CD4-positive, alpha-beta memory T cell (primary cell): ENCODE results near the gene PPTC7. TPM values are rescaled to one million over a fixed set of nuclear protein-coding genes. Genes with fewer than 3 reads are reported as not detected.
"Not testable (repeated sequence)": the region's sequence is repeated elsewhere in the genome, so short reads cannot be mapped to it uniquely, and the experiment has no call there.

Source experiments
- CTCF ChIA-PET: fragments of 350-600 bp; sonication (Branson Sonifier 250); formaldehyde crosslinking; loops from one replicate; lab custom pipeline; 2021; ENCODE audit warnings: inconsistent platforms; ENCODE audit not compliant: partially characterized antibody; lab: Charles Lee
- POLR2A ChIA-PET: fragments of 350-600 bp; sonication (Branson Sonifier 250); formaldehyde crosslinking; loops from one replicate; lab custom pipeline; 2021; ENCODE audit not compliant: partially characterized antibody; lab: Charles Lee
- DNase-seq, 5 donors: peaks; one replicate each; pipeline versions ENCODE4 v3.0.0 to v3.0.0-alpha.2; 2020 to 2022; ENCODE audit warnings: mixed read lengths in 1 of 5
- H3K27ac ChIP-seq: one replicate; pipeline ENCODE4 v1.7.0; 2013; ENCODE audit warnings: low read depth, low read length
- H3K27me3 ChIP-seq: 2 replicates; pipeline ENCODE4 v1.7.0; 2013; ENCODE audit warnings: mild to moderate bottlenecking, low read length, moderate library complexity; ENCODE audit not compliant: insufficient read depth
- H3K36me3 ChIP-seq: 2 replicates; pipeline ENCODE4 v1.7.0; 2013; ENCODE audit warnings: mild to moderate bottlenecking, low read length, moderate library complexity; ENCODE audit not compliant: insufficient read depth
- H3K4me1 ChIP-seq: 2 replicates; pipeline ENCODE4 v1.7.0; 2013; ENCODE audit warnings: mild to moderate bottlenecking, low read length, moderate library complexity; ENCODE audit not compliant: insufficient read depth
- H3K4me3 ChIP-seq, 2 donors: one replicate each; pipeline ENCODE4 v1.7.0; 2013; ENCODE audit warnings: low read length in 2 of 2, mild to moderate bottlenecking in 1 of 2
- H3K9me3 ChIP-seq, 2 donors: one replicate each; pipeline ENCODE4 v1.7.0; 2013; ENCODE audit warnings: low read length in 2 of 2, control low read depth in 1 of 2; ENCODE audit not compliant: control insufficient read depth in 1 of 2
- H3K27ac Mint-ChIP-seq, 7 donors: one replicate each; pipeline ENCODE4 v1.8.0; 2020 to 2021; ENCODE audit warnings: mixed read lengths in 7 of 7, mild to moderate bottlenecking in 6 of 7, inconsistent platforms in 3 of 7, moderate library complexity in 3 of 7
- H3K27me3 Mint-ChIP-seq, 2 donors: one replicate each; pipeline ENCODE4 v1.8.0; 2020 to 2021; ENCODE audit warnings: mixed read lengths in 2 of 2
- H3K36me3 Mint-ChIP-seq, 2 donors: one replicate each; pipeline ENCODE4 v1.8.0; 2020 to 2021; ENCODE audit warnings: mixed read lengths in 2 of 2, inconsistent platforms in 1 of 2, mild to moderate bottlenecking in 1 of 2
- H3K4me1 Mint-ChIP-seq, 4 donors: one replicate each; pipeline ENCODE4 v1.8.0; 2020 to 2021; ENCODE audit warnings: mixed read lengths in 4 of 4, mild to moderate bottlenecking in 1 of 4
- H3K4me3 Mint-ChIP-seq, 8 donors: one replicate each; pipeline ENCODE4 v1.8.0; 2020 to 2021; ENCODE audit warnings: mixed read lengths in 8 of 8, mild to moderate bottlenecking in 7 of 8, moderate library complexity in 6 of 8, inconsistent platforms in 3 of 8
- H3K9me3 Mint-ChIP-seq, 8 donors: one replicate each; pipeline ENCODE4 v1.8.0; 2020 to 2021; ENCODE audit warnings: mixed read lengths in 8 of 8, mild to moderate bottlenecking in 5 of 8, inconsistent platforms in 3 of 8, moderate library complexity in 1 of 8
- intact Hi-C: fragments of 100-400 bp; cut with micrococcal nuclease; formaldehyde crosslinking; loops from one replicate; pipeline ENCODE4 v1.15.1; 2023
- polyA plus RNA-seq, 2 donors: library from polyadenylated mRNA; unstranded; fragments of 300-500 nt; fragmentation: Illumina TruSeq; gene quantifications; one replicate each; pipeline ENCODE4 v1.2.3, GENCODE V29; 2021
- total RNA-seq, 2 experiments: library from RNA; stranded (reverse); gene quantifications; one replicate each; pipeline ENCODE4 v1.2.3, GENCODE V29; 2021

Gene PPTC7
- total and polyA plus RNA-seq, 4 experiments from 2014 or later, result 4.7 to 35.6 (median 22.6) TPM

GRCh38 chr12:110563702-110564470 lies 19.2 kb downstream of the PPTC7 start:
- peak overlapping the region; percentile 2 to 98 (median 88) for H3K27ac Mint-ChIP-seq
- intact Hi-C loops, result loop anchor here (2.0 kb wide), 1 partner anchor 15 kb away; no protein-coding TSS in a partner anchor

DNA sequence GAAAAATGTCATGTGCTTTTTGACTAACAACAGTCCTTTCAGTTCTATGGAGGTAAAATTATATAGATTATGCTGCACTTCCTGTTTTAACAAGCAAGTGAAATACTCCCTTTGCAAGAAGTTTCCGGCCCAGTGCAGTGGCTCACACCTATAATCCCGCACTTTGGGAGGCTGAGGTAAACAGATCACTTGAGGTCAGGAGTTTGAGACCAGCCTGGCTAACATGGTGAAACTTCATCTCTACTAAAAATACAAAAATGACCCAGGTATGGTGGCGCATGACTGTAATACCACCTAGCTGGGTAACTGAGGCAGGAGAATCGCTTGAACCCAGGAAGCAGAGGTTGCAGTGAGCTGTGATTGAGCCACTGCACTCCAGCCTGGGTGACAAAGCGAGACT lies 20.7 kb downstream of the PPTC7 start:
- ChIA-PET POLR2A (interaction anchor here (1.0 to 2.8 kb wide), 6 partner anchors 13 to 127 kb away, joined by 3 to 12 read pairs (median 6); partner anchors contain the start of genes FAM216A and GPN3), CTCF (interaction anchor here (0.8 to 10.2 kb wide), 9 partner anchors 10 to 113 kb away, joined by 3 to 102 read pairs (median 4); partner anchors contain the start of genes ARPC3, FAM216A and GPN3)
- peak; percentile 43 to 76 (median 52) for DNase-seq
- H3K4me1 ChIP-seq, result peaks cover 78% of the 10 kb centered on the region
- Mint-ChIP-seq H3K27ac (peak overlapping the region; percentile 89 to 98 (median 95)), H3K36me3 (peaks cover 9 to 18% of the 10 kb centered on the region in 2 donors), H3K4me1 (peaks cover 48 to 81% (median 65%) of the 10 kb centered on the region in 4 donors), H3K4me3 (peak overlapping the region in 7 of 8 donors; percentile 55 to 84 (median 67))
- not testable (repeated sequence) for H3K27me3 ChIP-seq, H3K36me3 ChIP-seq, H3K4me3 ChIP-seq, H3K9me3 Mint-ChIP-seq, H3K27me3 Mint-ChIP-seq, H3K9me3 ChIP-seq
- peak overlapping the region; percentile 16 for H3K27ac ChIP-seq
- intact Hi-C loops, result loop anchor here (1.0 to 2.0 kb wide), 2 partner anchors 16 to 21 kb away; partner anchors contain the start of gene PPTC7

More at GRCh38 chr12:110563702-110564470, 19.2 kb downstream of the PPTC7 start:
- DNase-seq, result no peak
- H3K27me3 ChIP-seq, result no peaks in the 10 kb centered on the region
- Mint-ChIP-seq H3K4me3 (peak overlapping the region in 4 of 8 donors; percentile 7 to 40 (median 27)), H3K36me3 (peaks cover 0 to 10% of the 10 kb centered on the region in 2 donors), H3K27me3 (no peaks in the 10 kb centered on the region), H3K9me3 (peaks cover 0 to 4% (median under 1%) of the 10 kb centered on the region in 8 donors), H3K4me1 (peaks cover 46 to 80% (median 61%) of the 10 kb centered on the region in 4 donors)
- H3K4me1 ChIP-seq, result peaks cover 72% of the 10 kb centered on the region
- H3K36me3 ChIP-seq, result no peaks in the 10 kb centered on the region
- H3K4me3 ChIP-seq, result no peak overlapping the region
- no peaks in the 10 kb centered on the region for H3K9me3 ChIP-seq
- ChIA-PET POLR2A (interaction anchor here (0.6 to 2.0 kb wide), 7 partner anchors 14 to 181 kb away, joined by 3 to 7 read pairs (median 4); no protein-coding TSS in a partner anchor), CTCF (interaction anchor here (0.8 to 10.2 kb wide), 5 partner anchors 12 to 37 kb away, joined by 4 to 102 read pairs (median 9); no protein-coding TSS in a partner anchor)
- H3K27ac ChIP-seq, result no peak overlapping the region

DNA sequence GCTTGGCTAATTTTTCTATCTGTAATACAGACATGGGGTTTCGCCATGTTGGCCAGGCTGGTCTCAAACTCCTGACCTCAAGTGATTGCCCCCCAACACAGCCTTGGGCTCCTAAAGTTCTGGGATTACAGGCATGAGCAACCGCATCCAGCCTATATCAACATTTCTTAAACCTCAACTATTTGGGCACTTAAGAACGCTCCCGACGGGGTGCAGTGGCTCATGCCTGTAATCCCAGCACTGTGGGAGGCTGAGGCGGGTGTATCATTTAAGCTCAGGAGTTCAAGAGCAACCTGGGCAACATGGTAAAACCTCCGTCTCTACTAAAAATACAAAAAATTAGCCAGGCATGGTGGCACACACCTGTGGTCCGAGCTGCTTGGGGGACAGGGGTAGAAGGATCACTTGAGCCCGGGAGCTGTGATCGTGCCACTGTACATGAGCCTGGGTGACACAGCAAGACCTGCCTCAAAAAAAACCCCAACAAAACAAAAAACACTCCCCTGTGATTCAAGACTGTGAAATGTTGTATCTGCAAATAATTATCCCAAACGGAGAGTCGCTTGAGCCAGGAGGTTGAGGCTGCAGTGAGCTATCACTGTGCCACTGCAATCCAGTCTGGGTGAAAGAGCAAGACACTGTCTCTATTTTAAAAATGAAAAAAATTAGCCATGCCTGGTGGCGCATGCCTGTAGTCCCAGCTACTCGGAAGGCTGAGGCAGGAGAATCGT lies 21.5 kb downstream of the PPTC7 start:
- H3K27ac Mint-ChIP-seq, result peak overlapping the region; percentile 44 to 98 (median 88)
- Histone ChIP-seq H3K4me1 (peaks cover 77% of the 10 kb centered on the region), H3K9me3 (no peaks in the 10 kb centered on the region), H3K27me3 (no peaks in the 10 kb centered on the region), H3K27ac (no peak overlapping the region), H3K36me3 (no peaks in the 10 kb centered on the region), H3K4me3 (no peak overlapping the region)
- H3K27me3 Mint-ChIP-seq, result no peaks in the 10 kb centered on the region
- ChIA-PET CTCF (interaction anchor here (0.6 to 10.2 kb wide), 10 partner anchors 9 to 332 kb away, joined by 3 to 102 read pairs (median 4); partner anchors contain the start of genes ARPC3, FAM216A and GPN3), POLR2A (interaction anchor here (1.5 to 2.8 kb wide), 6 partner anchors 14 to 128 kb away, joined by 3 to 12 read pairs (median 6); no protein-coding TSS in a partner anchor)
- intact Hi-C loops, result loop anchor here (1.0 to 2.0 kb wide), 2 partner anchors 17 to 22 kb away; partner anchors contain the start of gene PPTC7
- H3K36me3 Mint-ChIP-seq, result peaks cover 9 to 18% of the 10 kb centered on the region in 2 donors
- H3K9me3 Mint-ChIP-seq, result peaks cover 0 to 2% (median 0%) of the 10 kb centered on the region in 8 donors
- H3K4me1 Mint-ChIP-seq, result peaks cover 46 to 83% (median 64%) of the 10 kb centered on the region in 4 donors
- H3K4me3 Mint-ChIP-seq, result peak overlapping the region; percentile 51 to 75 (median 62)
- no peak for DNase-seq

DNA sequence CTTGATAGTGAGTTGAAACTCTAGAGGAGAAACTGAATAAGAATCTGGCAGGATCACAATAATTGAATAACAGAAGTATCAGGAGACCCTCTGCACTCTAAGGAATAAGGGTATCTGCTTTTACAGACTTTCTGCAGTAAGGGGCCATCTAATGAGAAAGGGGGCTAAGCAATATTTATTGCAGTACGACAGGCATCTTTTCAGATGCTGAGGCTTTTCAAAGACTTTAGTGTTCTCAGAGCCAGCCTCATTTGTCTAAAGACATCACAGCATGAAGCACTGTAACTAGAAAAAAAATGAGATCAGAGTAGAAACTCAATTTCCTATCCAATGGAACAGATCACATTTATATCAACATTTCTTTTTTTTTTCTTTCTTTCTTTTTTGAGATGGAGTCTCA lies 22.2 kb downstream of the PPTC7 start:
- Mint-ChIP-seq H3K4me3 (peak overlapping the region in 7 of 8 donors; percentile 6 to 61 (median 8)), H3K9me3 (peaks cover 0 to 2% (median 0%) of the 10 kb centered on the region in 8 donors), H3K27ac (peak overlapping the region in 5 of 7 donors; percentile 10 to 98 (median 70)), H3K4me1 (peaks cover 45 to 83% (median 63%) of the 10 kb centered on the region in 4 donors), H3K27me3 (no peaks in the 10 kb centered on the region), H3K36me3 (peaks cover 9 to 16% of the 10 kb centered on the region in 2 donors)
- no peaks in the 10 kb centered on the region for H3K36me3 ChIP-seq
- no peak overlapping the region for H3K27ac ChIP-seq
- CTCF ChIA-PET, result interaction anchor here (1.0 to 10.2 kb wide), 5 partner anchors 9 to 111 kb away, joined by 3 to 102 read pairs (median 4); partner anchors contain the start of genes ARPC3, FAM216A and GPN3
- H3K27me3 ChIP-seq, result no peaks in the 10 kb centered on the region
- H3K4me3 ChIP-seq, result no peak overlapping the region
- no peak for DNase-seq
- H3K9me3 ChIP-seq, result no peaks in the 10 kb centered on the region
- H3K4me1 ChIP-seq, result peaks cover 73% of the 10 kb centered on the region
- intact Hi-C loops, result no loop called here
- POLR2A ChIA-PET, result interaction anchor here (1.8 to 2.8 kb wide), 3 partner anchors 15 to 32 kb away, joined by 3 to 12 read pairs (median 8); no protein-coding TSS in a partner anchor

GRCh38 chr12:110560048-110560447 lies 23.1 kb downstream of the PPTC7 start:
- H3K4me1 ChIP-seq, result peaks cover 68% of the 10 kb centered on the region
- Mint-ChIP-seq H3K27ac (peak overlapping the region in 2 of 7 donors; percentile 29 to 98), H3K27me3 (no peaks in the 10 kb centered on the region), H3K9me3 (peaks cover 0 to 2% (median 0%) of the 10 kb centered on the region in 8 donors), H3K4me3 (peak overlapping the region in 1 of 8 donors; percentile 12), H3K36me3 (peaks cover 9 to 14% of the 10 kb centered on the region in 2 donors), H3K4me1 (peaks cover 47 to 83% (median 63%) of the 10 kb centered on the region in 4 donors)
- no peaks in the 10 kb centered on the region for H3K27me3 ChIP-seq
- ChIA-PET CTCF (interaction anchor here (1.0 to 10.2 kb wide), 3 partner anchors 9 to 41 kb away, joined by 3 to 102 read pairs (median 6); no protein-coding TSS in a partner anchor), POLR2A (interaction anchor here (1.5 to 1.8 kb wide), 2 partner anchors 20 to 110 kb away, joined by 3 read pairs; partner anchors contain the start of gene ARPC3)
- H3K9me3 ChIP-seq, result no peaks in the 10 kb centered on the region
- intact Hi-C loops, result no loop called here
- no peak overlapping the region for H3K4me3 ChIP-seq
- DNase-seq, result no peak
- H3K36me3 ChIP-seq, result no peaks in the 10 kb centered on the region
- no peak overlapping the region for H3K27ac ChIP-seq

DNA sequence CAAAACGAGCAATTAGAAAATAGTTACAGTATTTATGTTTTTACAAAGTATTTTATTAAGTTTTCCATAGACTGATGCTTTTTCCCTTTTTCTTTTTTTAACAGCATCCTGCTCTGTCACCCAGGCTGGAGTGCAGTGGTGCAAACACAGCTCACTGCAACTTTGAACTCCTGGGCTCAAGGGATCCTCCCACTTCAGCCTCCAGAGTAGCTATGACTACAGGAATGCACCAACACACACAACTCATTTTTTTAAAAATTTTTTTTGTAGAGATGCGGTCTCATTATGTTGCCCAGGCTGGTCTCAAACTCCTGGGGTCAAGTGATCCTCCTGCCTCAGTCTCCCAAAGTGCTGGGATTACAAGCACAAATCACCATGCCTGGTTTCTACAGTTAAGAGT lies 24.2 kb downstream of the PPTC7 start:
- H3K27ac Mint-ChIP-seq, H3K4me3 ChIP-seq, H3K4me3 Mint-ChIP-seq, H3K36me3 ChIP-seq, H3K27ac ChIP-seq, H3K27me3 Mint-ChIP-seq, H3K9me3 ChIP-seq, H3K27me3 ChIP-seq, DNase-seq, H3K9me3 Mint-ChIP-seq, intact Hi-C loops: not testable (repeated sequence)
- H3K4me1 ChIP-seq, result peaks cover 69% of the 10 kb centered on the region
- CTCF ChIA-PET, result interaction anchor here (0.7 to 10.2 kb wide), 4 partner anchors 20 to 329 kb away, joined by 3 to 102 read pairs (median 4); no protein-coding TSS in a partner anchor
- H3K4me1 Mint-ChIP-seq, result peaks cover 44 to 80% (median 64%) of the 10 kb centered on the region in 4 donors
- peaks cover 9 to 14% of the 10 kb centered on the region in 2 donors for H3K36me3 Mint-ChIP-seq
- POLR2A ChIA-PET, result interaction anchor here (1.2 kb wide), 1 partner anchor 26 kb away, joined by 3 read pairs; no protein-coding TSS in a partner anchor
